Activated T-cell treated with anti-CD3 and anti-CD28 coated beads, Interleukin-2, amount 50 U/mL, for 4 hours (primary cell): ENCODE data around the gene STEAP3. TPM values are rescaled to one million over a fixed set of nuclear protein-coding genes. Genes with fewer than 3 reads are reported as not detected.

Experiments used
- ATAC-seq, 2 donors: fragments of 200-7000 bp; cut with Tn5 transposase; one replicate each; pipeline ENCODE4 v1.10.0; 2021
- DNase-seq: peaks from one replicate; pipeline ENCODE4 v3.0.0-alpha.2; 2020
- H3K27me3 Mint-ChIP-seq: one replicate; pipeline ENCODE4 v1.8.0; 2021; ENCODE audit warnings: low read depth, mixed read lengths
- H3K36me3 Mint-ChIP-seq: one replicate; pipeline ENCODE4 v1.8.0; 2022; ENCODE audit warnings: mixed read lengths; ENCODE audit not compliant: insufficient read depth
- H3K4me1 Mint-ChIP-seq: one replicate; pipeline ENCODE4 v1.8.0; 2021; ENCODE audit warnings: low read depth, mixed read lengths
- H3K4me3 Mint-ChIP-seq: one replicate; pipeline ENCODE4 v1.8.0; 2021; ENCODE audit warnings: mild to moderate bottlenecking, moderate library complexity, mixed read lengths
- H3K9me3 Mint-ChIP-seq: one replicate; pipeline ENCODE4 v1.8.0; 2021; ENCODE audit warnings: mixed read lengths
- total RNA-seq, 3 donors: library from RNA; stranded (reverse); gene quantifications; one replicate each; pipeline ENCODE4 v1.2.1, GENCODE V29; 2021

Gene STEAP3
- total RNA-seq, 3 donors from 2014 or later: 0.15 to 0.24 (median 0.18) TPM

DNA sequence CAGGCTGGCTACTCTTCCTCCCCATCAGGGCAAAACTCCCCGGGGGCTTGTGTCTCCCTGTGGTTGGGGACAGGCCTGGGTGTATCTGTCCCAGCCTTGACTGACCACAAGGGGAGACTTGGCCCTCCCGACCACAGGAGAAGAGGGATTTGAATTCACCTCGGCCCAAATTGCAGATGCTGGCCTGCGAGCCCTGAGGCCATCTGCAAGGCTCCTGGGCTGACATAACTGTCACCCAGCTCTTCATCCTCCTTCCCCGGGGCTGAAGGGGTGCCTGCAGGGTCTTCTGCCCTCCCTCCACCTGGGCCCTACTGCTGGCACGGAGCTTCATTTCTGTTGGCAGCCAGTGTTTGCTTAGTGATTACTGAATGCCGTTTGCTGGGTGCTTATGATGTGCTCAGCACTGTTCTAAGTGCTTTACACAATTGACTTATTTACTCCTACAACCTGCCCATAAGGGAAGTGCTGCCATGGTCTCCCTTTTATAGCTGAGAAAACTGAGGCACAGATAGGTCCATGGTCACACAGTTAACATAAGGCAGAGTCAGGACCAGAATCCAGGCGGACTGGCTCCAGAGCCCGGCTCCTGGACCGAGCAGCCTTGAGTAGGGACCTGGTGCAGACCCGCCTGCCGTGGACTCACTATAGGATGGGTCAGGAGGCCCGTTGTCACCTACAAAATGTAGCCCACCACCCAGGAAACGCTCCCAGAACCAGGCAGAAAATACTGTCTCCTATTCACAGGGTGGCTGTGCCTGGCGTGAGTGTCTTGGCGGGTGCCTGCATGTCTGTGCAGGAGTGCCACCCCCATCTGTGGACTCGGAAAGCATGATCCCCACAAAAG is 18.9 kb downstream of the STEAP3 start:
- Mint-ChIP-seq H3K36me3 (no peaks in the 10 kb centered on the region), H3K9me3 (no peaks in the 10 kb centered on the region), H3K27me3 (peaks cover 3% of the 10 kb centered on the region), H3K4me3 (no peak overlapping the region), H3K4me1 (no peaks in the 10 kb centered on the region)
- DNase-seq (no peak), ATAC-seq (no peak)

DNA sequence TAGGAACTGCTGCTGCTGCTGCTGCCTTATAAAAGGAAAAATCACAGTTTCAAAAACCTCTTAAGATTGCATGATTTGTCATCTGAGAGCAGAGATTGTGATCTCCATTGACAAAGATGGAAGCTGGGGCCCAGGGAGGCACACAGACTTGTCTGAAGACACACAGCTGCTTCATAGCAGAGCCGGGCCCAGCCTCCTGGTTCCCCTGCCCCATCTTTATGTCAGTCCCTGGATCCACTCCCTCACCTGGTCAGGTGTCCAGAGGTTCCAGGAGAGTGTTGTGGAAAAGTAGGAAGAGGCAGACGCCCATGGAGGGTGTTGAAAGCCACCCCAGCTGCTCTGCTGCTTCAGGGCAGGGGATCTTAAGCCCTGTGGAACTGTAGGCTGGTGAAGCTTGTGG is 20.0 kb downstream of the STEAP3 start:
- Mint-ChIP-seq H3K27me3 (peaks cover 3% of the 10 kb centered on the region), H3K9me3 (no peaks in the 10 kb centered on the region), H3K4me3 (no peak overlapping the region), H3K36me3 (no peaks in the 10 kb centered on the region), H3K4me1 (no peaks in the 10 kb centered on the region)
- ATAC-seq (no peak), DNase-seq (no peak)

DNA sequence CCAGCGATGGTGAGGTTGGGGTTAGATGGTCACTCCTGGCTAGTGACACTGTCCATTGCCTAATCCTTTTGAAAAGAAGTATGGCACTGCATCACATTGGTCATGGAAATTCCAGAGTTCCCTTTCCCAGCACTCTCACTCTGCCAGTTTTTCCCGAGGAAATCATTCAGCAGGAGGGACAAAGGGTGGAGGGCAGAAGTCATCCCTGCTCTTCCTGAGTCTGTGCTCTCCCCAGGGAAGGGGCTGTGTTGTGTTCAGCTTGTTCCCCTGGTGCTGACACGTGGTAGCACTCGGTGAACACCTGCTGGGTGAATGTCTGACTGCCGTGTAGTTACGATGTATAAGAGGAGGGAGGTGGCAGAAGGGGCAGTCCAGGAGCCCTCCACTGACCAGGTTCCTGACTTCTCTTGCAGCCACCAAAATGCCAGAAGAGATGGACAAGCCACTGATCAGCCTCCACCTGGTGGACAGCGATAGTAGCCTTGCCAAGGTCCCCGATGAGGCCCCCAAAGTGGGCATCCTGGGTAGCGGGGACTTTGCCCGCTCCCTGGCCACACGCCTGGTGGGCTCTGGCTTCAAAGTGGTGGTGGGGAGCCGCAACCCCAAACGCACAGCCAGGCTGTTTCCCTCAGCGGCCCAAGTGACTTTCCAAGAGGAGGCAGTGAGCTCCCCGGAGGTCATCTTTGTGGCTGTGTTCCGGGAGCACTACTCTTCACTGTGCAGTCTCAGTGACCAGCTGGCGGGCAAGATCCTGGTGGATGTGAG is 21.6 kb downstream of the STEAP3 start:
- Mint-ChIP-seq H3K9me3 (no peaks in the 10 kb centered on the region), H3K4me3 (no peak overlapping the region), H3K27me3 (peaks cover 3% of the 10 kb centered on the region), H3K4me1 (no peaks in the 10 kb centered on the region), H3K36me3 (no peaks in the 10 kb centered on the region)
- ATAC-seq: no peak
- no peak for DNase-seq

DNA sequence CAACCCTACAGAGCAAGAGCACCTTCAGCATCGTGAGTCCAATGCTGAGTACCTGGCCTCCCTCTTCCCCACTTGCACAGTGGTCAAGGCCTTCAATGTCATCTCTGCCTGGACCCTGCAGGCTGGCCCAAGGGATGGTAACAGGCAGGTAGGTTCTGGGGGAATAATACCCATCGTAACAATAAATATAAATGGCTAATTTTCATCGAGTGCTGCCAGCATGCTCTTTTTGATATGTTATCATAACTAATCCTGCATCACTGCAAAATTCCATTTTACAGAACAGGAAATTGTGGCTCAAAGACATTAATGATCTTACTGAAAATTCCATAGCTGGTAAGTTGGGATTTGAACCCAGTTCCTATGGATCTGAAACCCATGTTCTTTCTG is 22.2 kb downstream of the STEAP3 start:
- Mint-ChIP-seq H3K9me3 (no peaks in the 10 kb centered on the region), H3K4me3 (no peak overlapping the region), H3K27me3 (peaks cover 3% of the 10 kb centered on the region), H3K4me1 (no peaks in the 10 kb centered on the region), H3K36me3 (no peaks in the 10 kb centered on the region)
- no peak for DNase-seq
- no peak for ATAC-seq

DNA sequence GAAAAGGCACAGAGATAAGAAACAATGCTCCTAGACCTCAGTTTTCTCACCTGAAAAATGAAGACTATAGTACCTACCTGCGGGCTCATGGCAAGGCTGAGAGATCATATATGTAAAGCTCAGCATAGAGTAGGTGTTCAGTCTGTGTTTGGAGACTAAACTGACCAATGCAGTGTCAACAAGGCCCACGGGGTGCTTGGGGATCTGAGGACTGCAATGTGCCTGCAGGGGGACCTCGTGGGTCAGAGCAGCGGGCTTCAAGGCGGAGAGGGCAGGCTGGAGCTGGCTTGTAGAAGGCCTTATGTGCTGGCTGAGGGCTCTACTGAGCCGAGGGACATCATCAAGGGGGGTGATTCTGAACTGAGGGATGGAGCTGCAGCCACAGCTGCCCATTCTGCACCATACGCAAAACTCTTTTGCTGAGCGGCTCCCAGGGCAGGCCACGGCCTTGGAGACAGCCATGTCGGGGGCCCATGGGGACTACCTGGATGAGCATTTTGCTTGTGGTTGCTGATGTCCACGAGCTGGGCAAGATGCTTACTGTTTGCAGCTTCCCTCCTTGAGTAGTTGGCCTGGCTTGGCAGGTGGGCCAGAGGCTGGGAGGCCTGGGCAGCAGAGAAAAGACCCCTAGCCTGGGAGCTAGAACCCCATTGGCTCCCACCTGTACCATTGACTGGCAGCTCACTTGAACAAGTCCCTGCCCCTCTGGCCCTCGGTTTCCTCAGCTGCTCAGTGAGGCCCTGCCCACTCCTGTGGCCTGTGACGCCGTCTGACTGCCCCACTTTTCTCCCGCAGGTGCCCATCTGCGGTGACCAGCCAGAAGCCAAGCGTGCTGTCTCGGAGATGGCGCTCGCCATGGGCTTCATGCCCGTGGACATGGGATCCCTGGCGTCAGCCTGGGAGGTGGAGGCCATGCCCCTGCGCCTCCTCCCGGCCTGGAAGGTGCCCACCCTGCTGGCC is 23.5 kb downstream of the STEAP3 start:
- H3K4me1 Mint-ChIP-seq: no peaks in the 10 kb centered on the region
- H3K36me3 Mint-ChIP-seq: no peaks in the 10 kb centered on the region
- peaks cover 3% of the 10 kb centered on the region for H3K27me3 Mint-ChIP-seq
- H3K9me3 Mint-ChIP-seq: no peaks in the 10 kb centered on the region
- ATAC-seq: no peak
- DNase-seq: no peak
- H3K4me3 Mint-ChIP-seq: no peak overlapping the region

DNA sequence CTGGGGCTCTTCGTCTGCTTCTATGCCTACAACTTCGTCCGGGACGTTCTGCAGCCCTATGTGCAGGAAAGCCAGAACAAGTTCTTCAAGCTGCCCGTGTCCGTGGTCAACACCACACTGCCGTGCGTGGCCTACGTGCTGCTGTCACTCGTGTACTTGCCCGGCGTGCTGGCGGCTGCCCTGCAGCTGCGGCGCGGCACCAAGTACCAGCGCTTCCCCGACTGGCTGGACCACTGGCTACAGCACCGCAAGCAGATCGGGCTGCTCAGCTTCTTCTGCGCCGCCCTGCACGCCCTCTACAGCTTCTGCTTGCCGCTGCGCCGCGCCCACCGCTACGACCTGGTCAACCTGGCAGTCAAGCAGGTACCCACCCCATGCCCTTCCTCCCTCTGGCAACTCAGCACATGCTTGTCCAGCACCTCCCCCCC is 24.2 kb downstream of the STEAP3 start:
- DNase-seq (no peak), ATAC-seq (no peak)
- Mint-ChIP-seq H3K4me3 (no peak overlapping the region), H3K4me1 (no peaks in the 10 kb centered on the region), H3K27me3 (peaks cover 3% of the 10 kb centered on the region), H3K9me3 (no peaks in the 10 kb centered on the region), H3K36me3 (no peaks in the 10 kb centered on the region)

DNA sequence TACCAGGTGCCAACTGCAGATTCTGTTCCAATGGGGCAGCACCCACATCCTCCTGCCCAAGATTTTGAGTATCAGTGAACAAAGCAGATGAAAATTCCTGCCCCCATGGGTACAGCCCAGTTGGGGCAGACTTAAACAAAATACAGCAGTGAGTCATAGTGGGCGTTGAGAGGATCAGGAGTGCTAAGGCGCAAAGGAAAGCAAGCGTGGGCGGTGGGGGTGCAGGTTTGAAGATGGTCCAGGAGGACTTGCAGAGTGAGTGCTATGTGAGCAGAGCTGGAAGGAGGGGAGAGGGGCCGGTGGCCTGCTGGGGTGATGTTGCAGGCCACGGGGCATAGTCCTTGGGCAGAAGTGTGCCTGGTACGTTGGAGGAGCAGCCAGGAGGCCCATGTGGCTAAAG is 24.7 kb downstream of the STEAP3 start:
- H3K27me3 Mint-ChIP-seq: peaks cover 1% of the 10 kb centered on the region

DNA sequence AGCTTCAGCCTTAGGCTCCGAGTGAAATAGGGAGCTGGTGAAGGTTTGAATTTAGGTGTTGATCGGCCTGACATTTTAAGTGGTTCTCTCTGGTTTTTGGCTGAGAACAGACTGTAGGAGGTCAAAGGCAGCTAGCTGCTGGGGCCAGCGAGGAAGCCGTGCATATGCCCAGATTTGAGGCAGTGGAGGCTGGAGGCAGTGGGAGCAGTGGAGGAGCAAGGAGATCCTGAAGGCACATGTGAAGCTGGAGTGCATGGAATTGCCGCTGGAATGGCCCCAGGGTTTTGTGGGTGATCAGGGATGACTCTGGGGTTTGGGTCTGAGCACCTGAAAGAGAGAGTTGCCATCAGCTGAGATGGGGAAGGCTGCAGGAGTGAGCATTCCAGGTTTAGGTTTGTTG is 25.1 kb downstream of the STEAP3 start:
- ATAC-seq (no peak), DNase-seq (no peak)
- Mint-ChIP-seq H3K4me3 (no peak overlapping the region), H3K4me1 (no peaks in the 10 kb centered on the region), H3K27me3 (no peaks in the 10 kb centered on the region), H3K36me3 (no peaks in the 10 kb centered on the region), H3K9me3 (no peaks in the 10 kb centered on the region)

More for the DNA sequence above, 24.7 kb downstream of the STEAP3 start:
- Mint-ChIP-seq H3K36me3 (no peaks in the 10 kb centered on the region), H3K4me3 (no peak overlapping the region), H3K9me3 (no peaks in the 10 kb centered on the region), H3K4me1 (no peaks in the 10 kb centered on the region)
- no peak for DNase-seq
- ATAC-seq: no peak

DNA sequence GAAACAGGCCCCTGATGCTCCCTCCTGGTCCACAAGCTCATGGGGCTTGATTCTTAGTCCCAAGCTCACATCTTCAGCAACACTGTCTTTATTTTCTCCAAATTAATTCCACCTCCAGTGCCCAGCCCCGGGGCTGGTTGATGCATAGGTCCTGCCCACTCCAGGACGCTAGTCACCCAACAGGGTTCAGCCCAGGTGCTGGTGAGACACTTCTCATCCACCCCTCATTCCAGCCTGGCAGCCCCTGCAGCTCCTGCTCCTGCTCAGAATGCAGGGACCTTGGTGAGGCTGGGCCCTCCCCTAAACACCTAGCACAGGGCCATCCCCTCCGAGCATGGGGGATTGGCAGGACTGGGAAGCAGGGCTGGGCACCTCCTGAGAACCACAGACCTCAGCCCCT is 25.7 kb downstream of the STEAP3 start:
- Mint-ChIP-seq H3K9me3 (no peaks in the 10 kb centered on the region), H3K36me3 (no peaks in the 10 kb centered on the region), H3K4me1 (no peaks in the 10 kb centered on the region), H3K4me3 (no peak overlapping the region), H3K27me3 (no peaks in the 10 kb centered on the region)
- DNase-seq (no peak), ATAC-seq (no peak)

DNA sequence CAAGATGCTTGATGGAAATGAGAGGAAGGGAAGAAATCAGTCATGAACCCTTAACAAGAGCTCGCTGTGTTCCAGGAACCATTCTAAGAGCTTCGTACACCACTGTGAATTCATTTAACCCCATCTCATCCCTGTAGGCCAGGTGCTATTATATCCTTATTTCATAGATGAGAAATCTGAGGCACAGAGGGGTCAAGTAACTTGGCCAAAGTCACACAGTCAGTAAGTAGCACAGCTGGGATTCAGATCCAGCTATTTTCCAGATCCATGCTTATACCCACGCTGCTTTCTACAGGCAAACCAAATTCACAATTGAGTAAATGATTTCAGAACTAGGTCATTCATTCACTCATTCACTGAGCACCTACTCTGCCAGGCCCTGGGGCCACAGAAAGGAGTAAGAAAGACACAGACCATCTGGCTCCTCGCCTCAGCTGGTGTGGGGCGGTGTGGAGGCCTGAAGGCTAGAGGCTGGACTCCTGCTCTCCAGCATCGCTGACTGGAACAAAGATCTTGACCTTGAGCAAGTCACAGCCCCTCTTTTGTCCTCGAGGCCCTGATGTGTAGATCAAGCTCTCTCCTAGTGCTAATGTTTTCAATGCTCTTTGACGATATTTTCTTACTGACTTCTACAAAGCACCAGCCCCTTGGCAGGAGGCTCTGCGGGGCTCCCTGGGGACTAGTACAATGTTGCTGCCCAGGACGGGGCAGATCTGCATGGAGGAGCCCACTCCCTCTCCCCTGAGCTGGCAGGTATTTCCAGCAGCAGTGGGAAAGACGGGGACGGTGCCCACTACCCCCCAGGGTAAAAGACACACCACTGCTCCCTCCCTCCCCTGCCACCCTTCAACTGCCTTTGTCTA is 26.5 kb downstream of the STEAP3 start:
- Mint-ChIP-seq H3K9me3 (no peaks in the 10 kb centered on the region), H3K4me1 (no peaks in the 10 kb centered on the region), H3K27me3 (no peaks in the 10 kb centered on the region), H3K4me3 (no peak overlapping the region), H3K36me3 (no peaks in the 10 kb centered on the region)
- DNase-seq (no peak), ATAC-seq (no peak)

DNA sequence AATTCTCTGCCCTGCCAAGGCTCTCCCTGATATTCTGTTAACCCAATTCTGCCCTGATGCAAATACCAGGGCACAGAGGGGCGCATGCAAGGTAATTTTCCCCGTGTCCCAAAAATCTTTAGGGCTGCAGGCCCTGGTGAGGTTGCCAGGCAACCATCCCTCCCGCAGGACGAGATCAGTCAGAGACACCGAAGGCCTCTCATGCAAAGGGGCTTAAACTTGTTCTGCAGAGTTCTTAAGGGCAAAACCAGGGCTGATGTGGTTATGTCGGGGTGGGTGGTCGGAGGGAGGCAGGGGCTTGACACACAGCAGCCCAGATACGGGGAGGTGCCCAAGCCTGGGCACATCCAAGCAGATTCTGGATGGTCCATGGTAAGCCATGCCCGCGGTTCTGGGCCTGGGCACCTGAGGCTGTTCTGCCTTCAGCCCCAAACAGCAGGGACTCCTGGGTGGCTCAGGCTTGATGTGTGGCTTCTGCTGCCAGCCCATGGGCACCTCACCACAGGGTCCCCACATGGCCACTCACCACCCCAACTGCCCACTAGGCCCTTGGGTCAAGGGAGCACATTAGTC is 27.2 kb downstream of the STEAP3 start:
- ATAC-seq (no peak), DNase-seq (no peak)
- no peaks in the 10 kb centered on the region for H3K27me3 Mint-ChIP-seq
- no peaks in the 10 kb centered on the region for H3K36me3 Mint-ChIP-seq
- H3K4me3 Mint-ChIP-seq: no peak overlapping the region
- no peaks in the 10 kb centered on the region for H3K9me3 Mint-ChIP-seq
- H3K4me1 Mint-ChIP-seq: no peaks in the 10 kb centered on the region

DNA sequence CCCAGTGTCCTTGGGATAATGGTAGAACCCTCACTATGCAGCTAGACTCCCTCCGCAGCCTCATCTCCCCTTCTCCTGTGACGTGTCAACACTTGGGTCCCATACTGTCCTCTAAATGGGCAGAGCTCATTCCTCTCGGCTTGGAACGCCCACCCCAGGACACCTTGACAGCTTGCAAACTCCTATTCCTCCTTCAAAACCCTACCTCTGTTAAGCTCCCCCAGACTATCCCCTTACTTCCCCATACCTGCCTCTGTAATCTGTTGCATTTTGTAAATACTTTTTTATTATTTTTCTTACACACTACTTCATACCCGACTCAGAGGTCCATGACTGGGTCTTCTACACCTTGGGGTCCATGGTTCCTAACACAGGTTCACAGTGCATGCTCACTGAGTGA is 28.0 kb downstream of the STEAP3 start:
- ATAC-seq (no peak), DNase-seq (no peak)
- Mint-ChIP-seq H3K27me3 (no peaks in the 10 kb centered on the region), H3K4me3 (no peak overlapping the region), H3K9me3 (no peaks in the 10 kb centered on the region), H3K36me3 (no peaks in the 10 kb centered on the region), H3K4me1 (no peaks in the 10 kb centered on the region)
